Chondrocyte (in vitro differentiated cells): Measurements from ENCODE around the gene HIGD1A. TPM values are rescaled to one million over a fixed set of nuclear protein-coding genes. Genes with fewer than 3 reads are reported as not detected.

Experiments
- DNase-seq: peaks from one replicate; pipeline ENCODE4 v3.0.0; 2021; ENCODE audit warnings: mixed read lengths, low spot score
- H3K27ac Mint-ChIP-seq: one replicate; pipeline ENCODE4 v1.8.0; 2021; ENCODE audit warnings: mild to moderate bottlenecking, moderate library complexity, mixed read lengths; ENCODE audit not compliant: unreplicated experiment
- H3K27me3 Mint-ChIP-seq: 2 replicates; pipeline ENCODE4 v1.8.0; 2021; ENCODE audit warnings: low read depth, mixed read lengths
- H3K36me3 Mint-ChIP-seq: 2 replicates; pipeline ENCODE4 v1.8.0; 2021; ENCODE audit warnings: low read depth, mixed read lengths
- H3K4me1 Mint-ChIP-seq: 2 replicates; pipeline ENCODE4 v1.8.0; 2021; ENCODE audit warnings: low read depth, mild to moderate bottlenecking, mixed read lengths
- H3K4me3 Mint-ChIP-seq: one replicate; pipeline ENCODE4 v1.8.0; 2021; ENCODE audit warnings: mild to moderate bottlenecking, moderate library complexity, mixed read lengths; ENCODE audit not compliant: unreplicated experiment
- H3K9me3 Mint-ChIP-seq: 2 replicates; pipeline ENCODE4 v1.8.0; 2021; ENCODE audit warnings: low read depth, mixed read lengths
- total RNA-seq: library from RNA; stranded (reverse); gene quantifications from 3 replicates; pipeline ENCODE4 v1.2.1, GENCODE V29; 2021
- TF ChIP-seq, protein P1 (sequence below): fragments of 200-600 bp; sonication (generic); IDR thresholded peaks from 2 replicates; pipeline ENCODE4 v1.5.0; 2021; ENCODE audit warnings: antibody characterized with exemption, mild to moderate bottlenecking, moderate library complexity

The HIGD1A gene
- total RNA-seq, 1 donor from 2014 or later = 78.6 TPM

DNA sequence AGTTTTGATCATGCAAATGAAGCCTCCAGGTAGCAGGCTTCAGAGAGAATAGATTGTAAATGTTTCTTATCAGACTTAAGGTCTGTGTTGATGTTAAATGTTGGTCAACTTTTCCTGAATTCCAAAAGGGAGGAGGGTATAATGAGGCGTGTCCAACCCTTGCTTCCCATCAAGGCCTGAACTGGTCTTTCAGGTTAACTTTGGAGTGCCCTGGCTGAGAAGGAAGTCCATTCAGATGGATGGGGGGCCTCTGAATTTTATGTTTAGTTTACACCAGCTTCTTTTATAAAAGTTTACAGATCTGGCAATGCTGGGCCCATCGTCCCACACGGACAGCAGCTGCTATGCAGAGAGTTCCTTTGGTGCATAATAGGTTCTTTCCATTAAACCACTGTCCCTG is 40.2 kb downstream of the HIGD1A start:
- Mint-ChIP-seq H3K27me3 (peaks cover 3% of the 10 kb centered on the region), H3K27ac (no peak overlapping the region), H3K4me1 (no peaks in the 10 kb centered on the region), H3K36me3 (no peaks in the 10 kb centered on the region), H3K9me3 (no peaks in the 10 kb centered on the region), H3K4me3 (no peak overlapping the region)
- TF ChIP-seq, protein P1, sequence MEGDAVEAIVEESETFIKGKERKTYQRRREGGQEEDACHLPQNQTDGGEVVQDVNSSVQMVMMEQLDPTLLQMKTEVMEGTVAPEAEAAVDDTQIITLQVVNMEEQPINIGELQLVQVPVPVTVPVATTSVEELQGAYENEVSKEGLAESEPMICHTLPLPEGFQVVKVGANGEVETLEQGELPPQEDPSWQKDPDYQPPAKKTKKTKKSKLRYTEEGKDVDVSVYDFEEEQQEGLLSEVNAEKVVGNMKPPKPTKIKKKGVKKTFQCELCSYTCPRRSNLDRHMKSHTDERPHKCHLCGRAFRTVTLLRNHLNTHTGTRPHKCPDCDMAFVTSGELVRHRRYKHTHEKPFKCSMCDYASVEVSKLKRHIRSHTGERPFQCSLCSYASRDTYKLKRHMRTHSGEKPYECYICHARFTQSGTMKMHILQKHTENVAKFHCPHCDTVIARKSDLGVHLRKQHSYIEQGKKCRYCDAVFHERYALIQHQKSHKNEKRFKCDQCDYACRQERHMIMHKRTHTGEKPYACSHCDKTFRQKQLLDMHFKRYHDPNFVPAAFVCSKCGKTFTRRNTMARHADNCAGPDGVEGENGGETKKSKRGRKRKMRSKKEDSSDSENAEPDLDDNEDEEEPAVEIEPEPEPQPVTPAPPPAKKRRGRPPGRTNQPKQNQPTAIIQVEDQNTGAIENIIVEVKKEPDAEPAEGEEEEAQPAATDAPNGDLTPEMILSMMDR = no peak
- no peak for DNase-seq

DNA sequence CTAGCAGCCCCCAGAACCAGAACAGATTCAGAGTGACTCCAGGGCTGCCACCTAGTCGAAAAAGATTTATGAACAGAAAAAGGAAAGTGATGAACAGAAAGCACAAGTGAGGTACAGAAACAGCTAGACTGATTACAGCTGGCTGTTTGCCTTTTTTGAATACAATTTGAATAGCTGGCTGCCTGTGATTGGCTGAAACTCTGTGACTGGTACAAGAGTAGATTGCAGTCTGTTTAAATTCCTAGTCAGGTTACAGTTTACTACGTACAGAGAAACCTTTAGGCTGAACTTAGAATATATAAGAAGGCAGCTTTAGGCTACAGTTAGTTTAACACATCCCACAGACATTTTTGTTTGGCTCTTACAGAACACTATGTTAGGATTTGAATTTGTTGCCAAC is 41.3 kb downstream of the HIGD1A start:
- Mint-ChIP-seq H3K9me3 (no peaks in the 10 kb centered on the region), H3K4me1 (no peaks in the 10 kb centered on the region), H3K27ac (no peak overlapping the region), H3K4me3 (no peak overlapping the region), H3K36me3 (no peaks in the 10 kb centered on the region), H3K27me3 (peaks cover 10% of the 10 kb centered on the region)
- TF ChIP-seq, protein P1 = no peak
- DNase-seq = no peak

DNA sequence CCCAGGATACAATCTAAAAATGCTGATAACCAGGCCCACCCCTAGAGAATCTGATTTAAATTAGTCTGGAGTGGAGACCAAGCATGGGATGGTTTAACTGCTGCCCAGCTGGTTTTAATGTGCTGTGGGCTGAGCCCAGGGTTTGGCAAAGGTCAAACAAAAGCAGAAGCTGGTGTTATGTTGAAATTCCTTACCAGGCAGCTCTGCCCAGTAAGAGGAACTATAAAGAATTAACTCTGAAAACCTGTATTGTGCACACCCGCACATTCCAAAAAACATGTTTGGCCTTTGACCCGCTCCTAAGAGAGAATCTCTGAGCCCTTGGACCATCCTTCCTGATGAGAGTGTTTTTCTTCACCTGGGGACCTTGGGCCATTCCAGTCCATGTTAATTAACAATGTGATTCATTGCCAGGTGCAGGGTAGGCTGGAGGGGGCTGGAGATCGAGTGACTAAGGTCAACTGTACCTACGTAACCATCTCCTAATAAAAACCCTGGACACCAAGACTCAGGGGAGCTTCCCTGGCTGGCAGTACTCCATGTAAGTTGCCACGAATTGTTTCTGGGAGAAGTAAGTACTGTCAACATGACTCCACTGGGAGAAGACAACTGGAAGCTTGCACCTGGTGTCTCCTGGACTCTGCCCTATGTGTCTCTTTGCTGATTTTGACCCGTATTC is 42.1 kb downstream of the HIGD1A start:
- Mint-ChIP-seq H3K27ac (no peak overlapping the region), H3K27me3 (peaks cover 12% of the 10 kb centered on the region), H3K36me3 (no peaks in the 10 kb centered on the region), H3K4me3 (no peak overlapping the region), H3K9me3 (no peaks in the 10 kb centered on the region), H3K4me1 (no peaks in the 10 kb centered on the region)
- no peak for DNase-seq
- TF ChIP-seq, protein P1 = no peak

DNA sequence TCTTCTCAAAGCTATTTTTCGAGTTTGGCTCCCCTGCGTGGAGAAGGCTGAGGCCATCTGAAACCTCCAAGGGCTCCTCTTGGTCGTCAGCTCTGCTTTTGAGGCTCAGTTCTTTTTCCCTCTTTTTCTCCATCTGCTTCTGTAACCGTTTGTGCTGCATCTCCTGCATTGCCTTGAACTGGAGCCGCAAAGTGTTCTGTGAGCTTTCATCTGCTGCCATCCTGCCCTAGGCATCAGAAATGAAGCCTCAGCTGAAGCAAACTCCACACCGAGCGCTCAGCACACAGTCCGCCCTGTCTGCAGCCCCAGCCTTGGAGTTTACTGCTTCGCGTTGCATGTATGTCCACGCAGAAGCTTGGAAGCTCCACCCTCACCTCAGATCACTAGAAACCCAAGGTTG is 46.2 kb downstream of the HIGD1A start:
- no peak overlapping the region for H3K27ac Mint-ChIP-seq
- H3K9me3 Mint-ChIP-seq = no peaks in the 10 kb centered on the region
- H3K4me3 Mint-ChIP-seq = no peak overlapping the region
- peaks cover 2% of the 10 kb centered on the region for H3K36me3 Mint-ChIP-seq
- DNase-seq = no peak
- no peaks in the 10 kb centered on the region for H3K4me1 Mint-ChIP-seq
- H3K27me3 Mint-ChIP-seq = peaks cover 10% of the 10 kb centered on the region
- TF ChIP-seq, protein P1 = no peak

DNA sequence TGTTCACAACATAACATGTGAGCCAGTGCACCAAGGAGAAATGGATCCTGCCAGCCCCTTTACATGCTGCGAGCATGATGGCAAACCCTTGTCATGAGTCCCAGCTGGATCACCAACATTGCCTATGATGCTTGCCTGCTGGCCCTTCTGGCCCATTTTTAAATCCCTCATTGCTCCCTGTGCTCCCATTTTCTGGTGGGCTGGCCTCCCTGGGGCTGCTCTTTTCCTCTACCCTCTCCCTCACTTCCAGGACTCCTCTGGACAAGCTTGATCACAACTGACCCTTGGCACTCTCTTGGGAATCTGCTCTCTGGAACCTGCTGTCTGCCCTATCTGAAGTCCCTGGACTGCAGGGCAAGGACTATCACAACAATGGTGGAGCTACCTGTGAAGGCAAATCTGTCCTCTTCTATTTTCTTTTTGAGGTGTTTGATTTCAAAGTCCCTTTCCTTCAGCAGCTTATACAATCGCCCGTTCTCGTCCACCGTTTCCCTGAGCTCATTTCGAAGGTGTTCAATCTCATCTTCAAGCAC is 47.5 kb downstream of the HIGD1A start:
- Mint-ChIP-seq H3K27ac (no peak overlapping the region), H3K4me3 (no peak overlapping the region), H3K27me3 (peaks cover 10% of the 10 kb centered on the region), H3K9me3 (no peaks in the 10 kb centered on the region), H3K4me1 (no peaks in the 10 kb centered on the region), H3K36me3 (peaks cover 2% of the 10 kb centered on the region)
- DNase-seq = no peak
- TF ChIP-seq, protein P1 = no peak
